Measurements from ENCODE around the gene NSUN2.

The NSUN2 gene

DNA sequence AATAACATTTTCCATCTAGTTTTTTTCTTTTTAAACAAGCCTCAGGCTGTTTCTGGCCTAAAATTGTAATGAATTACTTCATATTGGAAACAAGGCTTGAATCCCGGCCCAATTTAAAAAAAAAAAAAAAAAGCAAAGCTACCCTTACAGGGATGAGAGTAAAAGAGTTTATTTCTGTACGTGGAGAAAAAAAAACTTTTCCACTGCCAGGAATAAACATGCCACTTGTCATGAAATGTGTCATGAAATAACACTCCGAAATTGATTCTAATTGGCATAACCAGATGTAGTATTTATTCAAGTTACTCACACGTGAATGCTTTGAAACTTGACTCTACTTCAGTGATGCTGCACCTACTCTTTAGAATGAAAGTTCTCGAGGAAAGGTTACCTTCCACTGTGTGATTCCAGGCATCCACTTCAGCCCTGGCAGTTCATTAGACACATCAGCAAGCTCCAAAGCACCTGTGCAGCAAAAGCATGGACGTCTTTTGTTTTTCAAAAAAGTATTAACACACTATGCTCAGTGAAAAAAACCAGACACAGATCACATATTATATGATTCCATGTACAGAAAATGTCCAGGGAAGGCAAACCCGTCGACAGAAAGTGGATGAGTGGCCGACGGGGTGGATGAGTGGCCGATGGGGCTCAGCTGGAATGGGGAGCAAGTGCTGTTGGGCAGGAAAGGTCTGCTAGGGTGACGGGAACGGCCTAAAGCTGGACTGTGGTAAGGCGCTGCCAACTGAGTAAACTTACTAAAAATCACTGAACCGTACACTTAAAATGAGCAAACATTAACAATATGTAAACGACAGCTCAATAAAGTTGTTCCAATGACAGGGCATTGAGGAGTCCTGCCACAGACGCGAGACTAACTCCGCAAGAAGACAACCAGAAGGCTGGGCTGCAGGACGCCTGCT is 21.2 kb downstream of the NSUN2 start:
- DNase-seq (ENCODE audit: extremely low read depth, insufficient read length): no peak
- Histone ChIP-seq H3K4me3 (replicated peaks; ENCODE audit: low read depth, low read length) (no peak overlapping the region), H3K36me3 (ENCODE audit: control insufficient read depth, insufficient read depth, low read length) (peaks cover 40% of the 10 kb centered on the region), H3K27me3 (replicated peaks; ENCODE audit: control insufficient read depth, insufficient read depth, low read length) (no peaks in the 10 kb centered on the region)
- TF ChIP-seq, protein P1, sequence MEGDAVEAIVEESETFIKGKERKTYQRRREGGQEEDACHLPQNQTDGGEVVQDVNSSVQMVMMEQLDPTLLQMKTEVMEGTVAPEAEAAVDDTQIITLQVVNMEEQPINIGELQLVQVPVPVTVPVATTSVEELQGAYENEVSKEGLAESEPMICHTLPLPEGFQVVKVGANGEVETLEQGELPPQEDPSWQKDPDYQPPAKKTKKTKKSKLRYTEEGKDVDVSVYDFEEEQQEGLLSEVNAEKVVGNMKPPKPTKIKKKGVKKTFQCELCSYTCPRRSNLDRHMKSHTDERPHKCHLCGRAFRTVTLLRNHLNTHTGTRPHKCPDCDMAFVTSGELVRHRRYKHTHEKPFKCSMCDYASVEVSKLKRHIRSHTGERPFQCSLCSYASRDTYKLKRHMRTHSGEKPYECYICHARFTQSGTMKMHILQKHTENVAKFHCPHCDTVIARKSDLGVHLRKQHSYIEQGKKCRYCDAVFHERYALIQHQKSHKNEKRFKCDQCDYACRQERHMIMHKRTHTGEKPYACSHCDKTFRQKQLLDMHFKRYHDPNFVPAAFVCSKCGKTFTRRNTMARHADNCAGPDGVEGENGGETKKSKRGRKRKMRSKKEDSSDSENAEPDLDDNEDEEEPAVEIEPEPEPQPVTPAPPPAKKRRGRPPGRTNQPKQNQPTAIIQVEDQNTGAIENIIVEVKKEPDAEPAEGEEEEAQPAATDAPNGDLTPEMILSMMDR (IDR thresholded peaks at IDR 0.05; ENCODE audit: insufficient read depth, low read length, poor library complexity, severe bottlenecking): no peak

DNA sequence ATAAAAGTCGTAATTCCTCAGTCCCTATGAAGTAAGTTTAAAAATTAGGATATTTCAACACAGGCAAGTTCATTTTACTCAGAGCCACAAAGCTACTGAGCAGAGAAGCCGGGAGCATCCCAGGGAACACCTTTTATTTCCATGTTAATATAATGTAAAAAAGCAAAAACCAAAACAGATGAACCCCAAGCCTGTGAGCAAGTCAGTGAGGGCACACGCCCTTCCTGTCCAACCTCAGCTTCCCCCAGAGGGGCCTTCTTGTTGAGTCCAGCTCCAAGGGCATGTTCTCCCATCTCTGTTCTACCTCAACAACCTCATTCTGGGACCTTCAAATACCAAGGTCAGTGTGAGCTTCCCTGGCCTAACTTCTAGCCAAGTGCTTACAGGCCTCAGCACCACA is 24.8 kb downstream of the NSUN2 start:
- no peaks in the 10 kb centered on the region for H3K27me3 ChIP-seq (replicated peaks; ENCODE audit: control insufficient read depth, insufficient read depth, low read length)
- no peak for DNase-seq (ENCODE audit: extremely low read depth, insufficient read length)
- TF ChIP-seq, protein P1 (IDR thresholded peaks at IDR 0.05; ENCODE audit: insufficient read depth, low read length, poor library complexity, severe bottlenecking): no peak
- H3K4me3 ChIP-seq (replicated peaks; ENCODE audit: low read depth, low read length): no peak overlapping the region
- peaks cover 40% of the 10 kb centered on the region for H3K36me3 ChIP-seq (ENCODE audit: control insufficient read depth, insufficient read depth, low read length)

DNA sequence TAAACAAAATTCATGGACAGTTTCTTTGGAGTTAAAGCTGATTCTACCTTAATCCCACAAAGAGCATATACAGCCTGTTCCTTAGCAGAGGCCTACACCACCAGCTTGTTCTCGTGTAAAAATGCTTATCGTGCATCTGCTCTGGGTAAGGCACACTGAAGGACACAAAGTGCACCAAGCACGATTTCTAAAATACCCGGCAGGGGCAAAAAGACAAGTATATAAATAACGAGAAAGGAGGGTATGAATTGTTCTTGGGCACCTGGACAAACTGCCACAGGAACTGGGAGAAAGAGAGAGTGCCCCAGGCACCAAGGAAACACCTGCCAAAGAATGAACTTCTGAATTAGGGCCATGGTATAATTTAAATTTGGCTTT is 25.3 kb downstream of the NSUN2 start:
- H3K27me3 ChIP-seq (replicated peaks; ENCODE audit: control insufficient read depth, insufficient read depth, low read length): no peaks in the 10 kb centered on the region
- peaks cover 36% of the 10 kb centered on the region for H3K36me3 ChIP-seq (ENCODE audit: control insufficient read depth, insufficient read depth, low read length)
- DNase-seq (ENCODE audit: extremely low read depth, insufficient read length): no peak
- no peak overlapping the region for H3K4me3 ChIP-seq (replicated peaks; ENCODE audit: low read depth, low read length)
- TF ChIP-seq, protein P1 (IDR thresholded peaks at IDR 0.05; ENCODE audit: insufficient read depth, low read length, poor library complexity, severe bottlenecking): no peak

DNA sequence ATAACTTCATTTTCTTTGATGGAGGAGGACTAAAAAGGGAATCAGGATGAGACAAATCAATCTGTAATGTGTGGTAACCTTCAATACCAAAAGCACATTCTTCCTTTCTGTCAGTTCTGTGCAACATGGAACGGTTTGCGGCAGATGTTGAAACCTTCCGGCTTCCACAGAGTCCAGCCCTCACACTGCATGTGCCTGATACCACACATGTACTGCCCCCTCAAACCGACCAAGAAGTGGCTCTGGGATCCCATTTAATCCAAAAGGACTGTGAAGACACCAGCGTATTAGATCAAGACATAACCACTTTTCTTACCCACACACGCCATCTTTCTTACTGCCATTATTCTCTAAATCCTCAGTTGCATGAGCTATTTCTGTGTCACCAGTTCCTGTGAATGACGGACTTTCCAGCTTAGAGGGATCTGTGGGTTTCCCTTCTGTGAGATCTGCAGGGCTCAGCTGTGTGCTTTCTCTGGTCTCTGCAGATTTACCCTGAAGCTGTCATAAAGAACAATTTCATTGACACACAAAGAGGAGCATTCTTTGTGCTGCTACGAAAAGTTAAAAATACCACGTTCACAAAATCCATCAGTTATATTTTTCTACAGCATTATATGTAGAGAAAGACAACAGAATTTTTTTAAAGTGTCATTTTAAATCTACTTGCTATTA is 25.8 kb downstream of the NSUN2 start:
- TF ChIP-seq, protein P1 (IDR thresholded peaks at IDR 0.05; ENCODE audit: insufficient read depth, low read length, poor library complexity, severe bottlenecking): no peak
- Histone ChIP-seq H3K27me3 (replicated peaks; ENCODE audit: control insufficient read depth, insufficient read depth, low read length) (no peaks in the 10 kb centered on the region), H3K4me3 (replicated peaks; ENCODE audit: low read depth, low read length) (no peak overlapping the region), H3K36me3 (ENCODE audit: control insufficient read depth, insufficient read depth, low read length) (peaks cover 34% of the 10 kb centered on the region)
- no peak for DNase-seq (ENCODE audit: extremely low read depth, insufficient read length)

DNA sequence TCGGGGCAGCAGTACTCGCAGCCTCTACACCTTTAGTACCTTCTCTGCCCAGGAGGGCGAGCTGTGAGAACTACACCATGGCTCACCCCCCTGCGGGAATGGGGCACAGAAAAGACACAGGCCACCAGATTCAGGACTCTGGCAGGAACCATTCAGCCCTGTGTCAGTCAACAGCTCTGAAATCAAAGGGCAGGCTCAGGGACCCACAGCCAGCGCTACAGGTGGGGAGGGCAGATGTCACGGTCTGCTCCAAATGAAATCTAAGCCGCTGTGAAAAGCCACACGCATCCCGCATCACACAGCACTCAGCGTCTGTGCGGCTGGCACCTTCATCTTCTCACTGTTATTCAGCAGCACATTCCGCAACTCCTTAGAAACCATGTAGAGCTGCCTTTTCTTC is 27.9 kb downstream of the NSUN2 start:
- TF ChIP-seq, protein P1 (IDR thresholded peaks at IDR 0.05; ENCODE audit: insufficient read depth, low read length, poor library complexity, severe bottlenecking): no peak
- Histone ChIP-seq H3K27me3 (replicated peaks; ENCODE audit: control insufficient read depth, insufficient read depth, low read length) (no peaks in the 10 kb centered on the region), H3K4me3 (replicated peaks; ENCODE audit: low read depth, low read length) (no peak overlapping the region), H3K36me3 (ENCODE audit: control insufficient read depth, insufficient read depth, low read length) (peaks cover 31% of the 10 kb centered on the region)
- no peak for DNase-seq (ENCODE audit: extremely low read depth, insufficient read length)
